H1 (cell line): ENCODE measurements around the gene MDFIC. TPM values are rescaled to one million over a fixed set of nuclear protein-coding genes. Genes with fewer than 3 reads are reported as not detected.

ENCODE experiments used
- CTCF ChIA-PET: fragments of 300-600 bp; sonication (Branson Sonifier 250); formaldehyde crosslinking; loops from one replicate; lab custom pipeline; 2021; ENCODE audit not compliant: partially characterized antibody; lab: Charles Lee
- POLR2A ChIA-PET: fragments of 300-600 bp; sonication (Branson Sonifier 250); formaldehyde crosslinking; loops from one replicate; lab custom pipeline; 2021; ENCODE audit warnings: inconsistent platforms; ENCODE audit not compliant: partially characterized antibody; lab: Charles Lee
- DNase-seq, 2 experiments: peaks; one replicate each; pipeline versions ENCODE4 v3.0.0 to v3.0.0-alpha.2; 2010 to 2022; ENCODE audit warnings: low spot score in 2 of 2, low read depth in 1 of 2, mixed read lengths in 1 of 2
- FAIRE-seq: peaks from 2 replicates; lab custom pipeline; 2011; peaks lifted over from hg19 to GRCh38; lab: Jason Lieb, UNC
- H2AFZ ChIP-seq: 2 replicates; pipeline ENCODE4 v1.8.1; 2012; ENCODE audit warnings: low read length, inconsistent platforms
- H2AK5ac ChIP-seq: 2 replicates; pipeline ENCODE4 v1.6.1; 2013; ENCODE audit warnings: low read depth, low read length
- H2BK120ac ChIP-seq: replicated peaks from 2 replicates; pipeline ENCODE3; 2013; ENCODE audit warnings: low read depth, low read length, inconsistent platforms
- H2BK12ac ChIP-seq: 2 replicates; pipeline ENCODE4 v1.6.1; 2013; ENCODE audit warnings: low read depth, low read length
- H2BK15ac ChIP-seq: 2 replicates; pipeline ENCODE4 v1.6.1; 2013; ENCODE audit warnings: low read length
- H2BK20ac ChIP-seq: 2 replicates; pipeline ENCODE4 v1.6.1; 2013; ENCODE audit warnings: low read length
- H2BK5ac ChIP-seq: 2 replicates; pipeline ENCODE4 v1.6.1; 2013; ENCODE audit warnings: low read depth, low read length
- H3K14ac ChIP-seq: 2 replicates; pipeline ENCODE4 v1.6.1; 2013; ENCODE audit warnings: inconsistent platforms; ENCODE audit not compliant: insufficient read length
- H3K18ac ChIP-seq: 2 replicates; pipeline ENCODE4 v1.6.1; 2013; ENCODE audit warnings: low read length; ENCODE audit errors: extremely low read depth
- H3K23ac ChIP-seq: 2 replicates; pipeline ENCODE4 v1.6.1; 2013; ENCODE audit warnings: inconsistent platforms; ENCODE audit not compliant: insufficient read length
- H3K23me2 ChIP-seq: 2 replicates; pipeline ENCODE4 v1.6.1; 2013; ENCODE audit warnings: low read depth, low read length
- H3K27ac ChIP-seq: 2 replicates; pipeline ENCODE4 v1.6.1; 2011; ENCODE audit warnings: low read depth, low read length, inconsistent platforms
- H3K27me3 ChIP-seq, 4 experiments: replicated peaks in 1 of 4; 1 replicate in 1 of 4; 2 replicates in 3 of 4; pipeline versions ENCODE4 v1.6.1 to v1.8.1; 2011 to 2013; ENCODE audit warnings: low read length in 3 of 4, mild to moderate bottlenecking in 3 of 4, inconsistent platforms in 2 of 4, mixed read lengths in 2 of 4, moderate library complexity in 1 of 4; ENCODE audit not compliant: control insufficient read depth in 3 of 4, insufficient read depth in 3 of 4; ENCODE audit errors: extremely low read depth in 1 of 4
- H3K36me3 ChIP-seq, 4 experiments: 2 replicates each; pipeline versions ENCODE4 v1.6.1 to v1.8.1; 2011 to 2013; ENCODE audit warnings: mild to moderate bottlenecking in 4 of 4, low read length in 3 of 4, moderate library complexity in 2 of 4, control low read depth in 1 of 4, inconsistent platforms in 1 of 4; ENCODE audit not compliant: insufficient read depth in 4 of 4, control insufficient read depth in 2 of 4
- H3K4ac ChIP-seq: replicated peaks from 2 replicates; pipeline ENCODE3; 2013; ENCODE audit warnings: low read length, low read depth, mixed read lengths, inconsistent platforms; ENCODE audit not compliant: insufficient read length
- H3K4me1 ChIP-seq, 4 experiments: replicated peaks in 1 of 4; 1 replicate in 1 of 4; 2 replicates in 3 of 4; pipeline versions ENCODE4 v1.6.1 to v1.8.1; 2011 to 2013; ENCODE audit warnings: low read length in 3 of 4, inconsistent platforms in 2 of 4, mixed read lengths in 1 of 4; ENCODE audit not compliant: insufficient read depth in 4 of 4, control insufficient read depth in 3 of 4
- H3K4me2 ChIP-seq, 2 experiments: 2 replicates each; pipeline versions ENCODE4 v1.6.1 to v1.8.1; 2011 to 2013; ENCODE audit warnings: low read depth in 2 of 2, low read length in 2 of 2, control low read depth in 1 of 2, inconsistent platforms in 1 of 2, mild to moderate bottlenecking in 1 of 2; ENCODE audit not compliant: insufficient read depth in 1 of 2
- H3K4me3 ChIP-seq, 4 experiments: fragments of 200-600, 300-600 bp in 1 of 4; sonication (generic), shearing (Covaris generic), sonication (Bioruptor Twin) in 1 of 4; 2 replicates each; pipeline versions ENCODE4 v1.5.1 to v1.8.1; 2011 to 2016; ENCODE audit warnings: low read length in 4 of 4, low read depth in 3 of 4, control low read depth in 2 of 4, inconsistent platforms in 2 of 4, mild to moderate bottlenecking in 2 of 4, mixed read lengths in 1 of 4, moderate library complexity in 1 of 4; ENCODE audit not compliant: insufficient read depth in 2 of 4; ENCODE audit errors: extremely low read depth in 1 of 4
- H3K56ac ChIP-seq: replicated peaks from 2 replicates; pipeline ENCODE3; 2013; ENCODE audit warnings: low read depth, mild to moderate bottlenecking, mixed read lengths, low read length, inconsistent platforms; ENCODE audit not compliant: insufficient read length
- H3K79me1 ChIP-seq: 2 replicates; pipeline ENCODE4 v1.6.1; 2013; ENCODE audit warnings: low read depth, low read length, control low read depth
- H3K79me2 ChIP-seq, 2 experiments: 2 replicates each; pipeline versions ENCODE4 v1.6.1 to v1.8.1; 2012 to 2013; ENCODE audit warnings: low read length in 2 of 2, mild to moderate bottlenecking in 2 of 2, inconsistent platforms in 1 of 2; ENCODE audit not compliant: insufficient read depth in 2 of 2, control insufficient read depth in 1 of 2
- H3K9ac ChIP-seq, 4 experiments: replicated peaks in 1 of 4; 1 replicate in 1 of 4; 2 replicates in 3 of 4; pipeline versions ENCODE4 v1.6.1 to v1.8.1; 2011 to 2013; ENCODE audit warnings: low read depth in 3 of 4, low read length in 3 of 4, control low read depth in 2 of 4, mild to moderate bottlenecking in 2 of 4, moderate library complexity in 2 of 4, inconsistent platforms in 1 of 4; ENCODE audit errors: extremely low read depth in 1 of 4
- H3K9me3 ChIP-seq, 2 experiments: 2 replicates each; pipeline versions ENCODE4 v1.6.1 to v1.8.1; 2012 to 2013; ENCODE audit warnings: mild to moderate bottlenecking in 2 of 2, moderate library complexity in 2 of 2, control low read depth in 1 of 2, inconsistent platforms in 1 of 2, low read depth in 1 of 2, low read length in 1 of 2, mixed read lengths in 1 of 2; ENCODE audit not compliant: insufficient read depth in 2 of 2
- H4K20me1 ChIP-seq, 2 experiments: replicated peaks in 1 of 2; 2 replicates each; pipeline versions ENCODE3 to v1.8.1; 2011 to 2013; ENCODE audit warnings: inconsistent platforms in 2 of 2, low read length in 2 of 2, mild to moderate bottlenecking in 1 of 2; ENCODE audit not compliant: insufficient read depth in 2 of 2, control insufficient read depth in 1 of 2
- H4K5ac ChIP-seq: 2 replicates; pipeline ENCODE4 v1.6.1; 2013; ENCODE audit warnings: low read length, low read depth, mixed read lengths, inconsistent platforms; ENCODE audit not compliant: insufficient read length
- H4K8ac ChIP-seq: 2 replicates; pipeline ENCODE4 v1.8.0; 2013; ENCODE audit warnings: mild to moderate bottlenecking, moderate library complexity, low read length, inconsistent platforms; ENCODE audit not compliant: insufficient read depth; ENCODE audit errors: extremely low read depth
- H4K91ac ChIP-seq: replicated peaks from 2 replicates; pipeline ENCODE3; 2013; ENCODE audit warnings: low read length, mixed read lengths, inconsistent platforms; ENCODE audit not compliant: insufficient read length
- EGR1 ChIP-seq: IDR thresholded peaks from 2 replicates; pipeline ENCODE4 v1.6.1; 2011; ENCODE audit warnings: low read depth, low read length, borderline replicate concordance
- HDAC2 ChIP-seq, 2 experiments: fragments of 300-600 bp in 1 of 2; sonication (generic) in 1 of 2; IDR thresholded peaks; 2 replicates each; pipeline ENCODE4 v1.6.1; 2011 to 2012; ENCODE audit warnings: low read depth in 2 of 2, low read length in 2 of 2, mild to moderate bottlenecking in 2 of 2, moderate library complexity in 2 of 2, borderline replicate concordance in 1 of 2, inconsistent platforms in 1 of 2
- KDM4A ChIP-seq: IDR thresholded peaks from one replicate; pipeline ENCODE4 v1.7.1; 2012; ENCODE audit warnings: low read depth, mild to moderate bottlenecking, moderate library complexity, low read length, inconsistent platforms; ENCODE audit not compliant: severe bottlenecking
- YY1 ChIP-seq: IDR thresholded peaks from 2 replicates; pipeline ENCODE4 v1.6.1; 2011; ENCODE audit warnings: low read depth, mild to moderate bottlenecking, low read length
- WGBS, 2 experiments: shearing (Covaris generic) in 1 of 2; methylation state at CpG; one replicate each; pipeline versions ENCODE4 v1.1.6 to v1.1.7; 2013 to 2015; ENCODE audit warnings: low lambda C conversion rate in 2 of 2, mixed read lengths in 2 of 2, inconsistent platforms in 1 of 2, low coverage in 1 of 2, missing lambda C conversion rate in 1 of 2; ENCODE audit not compliant: insufficient replicate concordance in 2 of 2, insufficient coverage in 1 of 2, insufficient read length in 1 of 2; ENCODE audit errors: extremely low coverage in 1 of 2, missing lambda C conversion rate in 1 of 2; 5-methylcytosine and 5-hydroxymethylcytosine counted together
- polyA plus RNA-seq, 7 experiments: library from polyadenylated mRNA; depleted of rRNA in 3 of 7; stranded (reverse) in 5 of 7; unstranded in 2 of 7; fragments of >200 nt in 5 of 7; fragments of 200-250 nt in 2 of 7; gene quantifications; 1 replicate in 5 of 7; 2 replicates in 1 of 7; 4 replicates in 1 of 7; pipeline versions ENCODE4 v1.2.1 to v1.2.3, GENCODE V29; 2011 to 2013; ENCODE audit warnings: missing spikeins in 2 of 7, mixed read lengths in 2 of 7
- total RNA-seq: library from RNA; stranded (reverse); fragmentation: NEBNext Ultra II Directional; extraction: Animal tissue kit (Norgen Biotek cat#: 25700); gene quantifications from 2 replicates; pipeline ENCODE4 v1.2.1, GENCODE V29; 2021

MDFIC gene
- total and polyA plus RNA-seq, 2 of the 8 experiments (the other 6 are each of a cell fraction or from before 2014, with no cell fraction given) = 2.3 to 11.4 TPM

GRCh38 chr7:114953724-114954123 is 31.8 kb downstream of the MDFIC start:
- Histone ChIP-seq H3K23me2 (no peaks in the 10 kb centered on the region), H4K8ac (no peak overlapping the region), H3K4ac (no peak overlapping the region), H3K56ac (no peak overlapping the region), H2BK15ac (no peak overlapping the region), H2BK20ac (no peak overlapping the region), H2AFZ (no peak overlapping the region), H4K91ac (no peak overlapping the region), H3K36me3 (no peaks in the 10 kb centered on the region), H2BK120ac (no peak overlapping the region), H3K14ac (no peak overlapping the region), H2BK5ac (no peak overlapping the region), H3K18ac (no peak overlapping the region), H3K4me3 (no peak overlapping the region), H3K4me1 (no peaks in the 10 kb centered on the region), H3K4me2 (no peak overlapping the region), H3K79me1 (no peaks in the 10 kb centered on the region), H3K23ac (no peak overlapping the region), H3K9me3 (no peaks in the 10 kb centered on the region), H3K27ac (no peak overlapping the region), H4K20me1 (no peaks in the 10 kb centered on the region), H4K5ac (no peak overlapping the region), H2AK5ac (no peak overlapping the region), H3K9ac (no peak overlapping the region), H2BK12ac (no peak overlapping the region), H3K27me3 (no peaks in the 10 kb centered on the region), H3K79me2 (no peaks in the 10 kb centered on the region)
- FAIRE-seq (no peak), DNase-seq (no peak)
- WGBS, 2 experiments = 87% methylated on average over 2 of the region's 2 CpGs; no CpG with 5 or more reads in 1 of the 2 experiments
- ChIA-PET POLR2A (no interaction called here), CTCF (interaction anchor here (0.6 kb wide), 1 partner anchor 10 kb away, joined by 3 read pairs; no protein-coding TSS in a partner anchor)
- TF ChIP-seq KDM4A = no peak
- no peak for TF ChIP-seq YY1
- TF ChIP-seq HDAC2 (IDR thresholded peaks at IDR 0.05; ENCODE audit: borderline replicate concordance in 1 of 2, low read depth in 2 of 2, low read length in 2 of 2) = no peak
- no peak for TF ChIP-seq EGR1
